IMR-90 (cell line): ENCODE measurements around the gene IFNGR1. TPM values are rescaled to one million over a fixed set of nuclear protein-coding genes. Genes with fewer than 3 reads are reported as not detected.

Source experiments
- ATAC-seq: fragments of 200-7000 bp; cut with Tn5 transposase; 2 replicates; pipeline ENCODE4 v1.9.1; 2020; ENCODE audit warnings: low read depth, mild to moderate bottlenecking, moderate library complexity
- BruUV-seq: library from RNA; stranded (reverse); fragments of 400-500 nt; replicated peaks from 2 replicates; lab custom pipeline; 2021; lab: Mats Ljungman, UMichigan
- CTCF ChIA-PET: fragments of 300-600 bp; formaldehyde crosslinking; extraction: SDS; loops from one replicate; lab custom pipeline; 2021; ENCODE audit warnings: antibody characterized with exemption; lab: Yijun Ruan, JAX
- POLR2A ChIA-PET: fragments of 300-600 bp; sonication (Branson Sonifier 250); formaldehyde crosslinking; loops from one replicate; lab custom pipeline; 2022; ENCODE audit warnings: antibody characterized with exemption; ENCODE audit not compliant: unreplicated experiment; lab: Charles Lee
- DNase-seq: peaks from one replicate; pipeline ENCODE4 v3.0.0; 2013
- H2AFZ ChIP-seq: replicated peaks from 2 replicates; pipeline ENCODE3; 2013; ENCODE audit warnings: low read length, mild to moderate bottlenecking; ENCODE audit not compliant: poor library complexity
- H2AK5ac ChIP-seq: 2 replicates; pipeline ENCODE4 v1.6.1; 2013; ENCODE audit warnings: low read depth, low read length, inconsistent platforms
- H2AK9ac ChIP-seq: replicated peaks from 2 replicates; pipeline ENCODE3; 2013; ENCODE audit warnings: mild to moderate bottlenecking, low read depth, low read length, moderate library complexity; ENCODE audit not compliant: poor library complexity
- H2BK120ac ChIP-seq: 2 replicates; pipeline ENCODE4 v1.6.1; 2013; ENCODE audit warnings: low read depth, low read length, inconsistent platforms
- H2BK15ac ChIP-seq: 3 replicates; pipeline ENCODE4 v1.6.1; 2013; ENCODE audit warnings: low read depth, low read length, inconsistent platforms
- H2BK20ac ChIP-seq: 2 replicates; pipeline ENCODE4 v1.6.1; 2013; ENCODE audit warnings: low read depth, mild to moderate bottlenecking, inconsistent platforms, low read length, moderate library complexity
- H2BK5ac ChIP-seq: 2 replicates; pipeline ENCODE4 v1.6.1; 2013; ENCODE audit warnings: mild to moderate bottlenecking, low read depth, low read length, inconsistent platforms; ENCODE audit not compliant: poor library complexity, severe bottlenecking
- H3K14ac ChIP-seq: replicated peaks from 2 replicates; pipeline ENCODE4 v1.6.1; 2013; ENCODE audit warnings: low read depth, low read length, inconsistent platforms
- H3K18ac ChIP-seq: 2 replicates; pipeline ENCODE4 v1.6.1; 2013; ENCODE audit warnings: low read depth, low read length, control low read depth
- H3K23ac ChIP-seq: 2 replicates; pipeline ENCODE4 v1.6.1; 2013; ENCODE audit warnings: low read depth, low read length, inconsistent platforms
- H3K27ac ChIP-seq: 2 replicates; pipeline ENCODE4 v1.5.1; 2013; ENCODE audit warnings: mild to moderate bottlenecking, control low read depth, low read length; ENCODE audit not compliant: insufficient read depth
- H3K27me3 ChIP-seq: 2 replicates; pipeline ENCODE4 v1.6.1; 2013; ENCODE audit warnings: low read length; ENCODE audit not compliant: control insufficient read depth, insufficient read depth
- H3K36me3 ChIP-seq: 2 replicates; pipeline ENCODE4 v1.6.1; 2013; ENCODE audit warnings: low read length, mixed read lengths; ENCODE audit not compliant: control insufficient read depth, insufficient read depth
- H3K4ac ChIP-seq: 2 replicates; pipeline ENCODE4 v1.6.1; 2013; ENCODE audit warnings: low read depth, low read length, inconsistent platforms
- H3K4me1 ChIP-seq: 2 replicates; pipeline ENCODE4 v1.6.1; 2013; ENCODE audit warnings: low read length, mixed read lengths; ENCODE audit not compliant: control insufficient read depth, insufficient read depth
- H3K4me2 ChIP-seq: 2 replicates; pipeline ENCODE4 v1.6.1; 2013; ENCODE audit warnings: low read depth, mild to moderate bottlenecking, control low read depth, low read length, moderate library complexity
- H3K4me3 ChIP-seq: 2 replicates; pipeline ENCODE4 v1.5.1; 2013; ENCODE audit warnings: low read depth, mild to moderate bottlenecking, control low read depth, low read length, moderate library complexity; ENCODE audit not compliant: insufficient read depth
- H3K56ac ChIP-seq: 2 replicates; pipeline ENCODE4 v1.6.1; 2013; ENCODE audit warnings: low read length, inconsistent platforms; ENCODE audit not compliant: insufficient read depth; ENCODE audit errors: extremely low read depth
- H3K79me1 ChIP-seq, 2 experiments: 2 replicates each; pipeline ENCODE4 v1.6.1; 2013; ENCODE audit warnings: low read length in 2 of 2, inconsistent platforms in 1 of 2, low read depth in 1 of 2
- H3K9ac ChIP-seq: 2 replicates; pipeline ENCODE4 v1.6.1; 2013; ENCODE audit warnings: low read depth, low read length, control low read depth
- H3K9me1 ChIP-seq: 2 replicates; pipeline ENCODE4 v1.6.1; 2013; ENCODE audit warnings: low read length, inconsistent platforms; ENCODE audit not compliant: insufficient read depth
- H3K9me3 ChIP-seq: 2 replicates; pipeline ENCODE4 v1.6.1; 2013; ENCODE audit warnings: low read length; ENCODE audit not compliant: control insufficient read depth, insufficient read depth
- H4K20me1 ChIP-seq: 2 replicates; pipeline ENCODE4 v1.6.1; 2013; ENCODE audit warnings: low read length, inconsistent platforms; ENCODE audit not compliant: insufficient read depth
- H4K5ac ChIP-seq: 2 replicates; pipeline ENCODE4 v1.6.1; 2013; ENCODE audit warnings: mild to moderate bottlenecking, low read depth, low read length, control low read depth
- H4K8ac ChIP-seq, 2 experiments: 2 replicates each; pipeline ENCODE4 v1.6.1; 2013; ENCODE audit warnings: low read depth in 2 of 2, low read length in 2 of 2, control low read depth in 1 of 2, inconsistent platforms in 1 of 2
- H4K91ac ChIP-seq: 2 replicates; pipeline ENCODE4 v1.6.1; 2013; ENCODE audit warnings: low read depth, low read length, inconsistent platforms; ENCODE audit not compliant: insufficient read depth
- BHLHE40 ChIP-seq: fragments of 150-350 bp; IDR thresholded peaks from 2 replicates; pipeline ENCODE4 v1.6.1; 2016; ENCODE audit warnings: mild to moderate bottlenecking, low read depth, low read length
- CEBPB ChIP-seq: IDR thresholded peaks from 2 replicates; pipeline ENCODE4 v1.6.1; 2012; ENCODE audit warnings: low read depth, low read length, improper control_type of control experiment
- CHD1 ChIP-seq: IDR thresholded peaks from 2 replicates; pipeline ENCODE4 v1.6.1; 2012; ENCODE audit warnings: low read depth, low read length, improper control_type of control experiment
- ELK1 ChIP-seq: fragments of 150-350 bp; IDR thresholded peaks from 2 replicates; pipeline ENCODE4 v1.6.1; 2016; ENCODE audit warnings: low read depth, mild to moderate bottlenecking, low read length, moderate library complexity, borderline replicate concordance
- FOS ChIP-seq: fragments of 150-350 bp; IDR thresholded peaks from 2 replicates; pipeline ENCODE4 v1.6.1; 2016; ENCODE audit warnings: low read depth, low read length
- MAFK ChIP-seq: IDR thresholded peaks from 2 replicates; pipeline ENCODE4 v1.6.1; 2012; ENCODE audit warnings: low read depth, low read length, improper control_type of control experiment
- MAZ ChIP-seq: IDR thresholded peaks from 2 replicates; pipeline ENCODE4 v1.6.1; 2012; ENCODE audit warnings: low read depth, mild to moderate bottlenecking, low read length, improper control_type of control experiment, moderate library complexity, borderline replicate concordance
- MXI1 ChIP-seq: IDR thresholded peaks from 2 replicates; pipeline ENCODE4 v1.6.1; 2012; ENCODE audit warnings: low read depth, mild to moderate bottlenecking, low read length, moderate library complexity, borderline replicate concordance
- NFE2L2 ChIP-seq: fragments of 150-350 bp; IDR thresholded peaks from 2 replicates; pipeline ENCODE4 v1.6.1; 2016; ENCODE audit warnings: low read depth, mild to moderate bottlenecking, low read length
- POLR2A ChIP-seq: IDR thresholded peaks from 2 replicates; pipeline ENCODE4 v1.6.1; 2012; ENCODE audit warnings: mild to moderate bottlenecking, low read depth, low read length
- RAD21 ChIP-seq: IDR thresholded peaks from 2 replicates; pipeline ENCODE4 v1.6.1; 2012; ENCODE audit warnings: low read length, improper control_type of control experiment
- RCOR1 ChIP-seq: IDR thresholded peaks from 2 replicates; pipeline ENCODE4 v1.6.1; 2012; ENCODE audit warnings: mild to moderate bottlenecking, low read length, improper control_type of control experiment; ENCODE audit not compliant: insufficient replicate concordance
- RFX5 ChIP-seq: IDR thresholded peaks from 2 replicates; pipeline ENCODE4 v1.8.0; 2012; ENCODE audit warnings: low read depth, mild to moderate bottlenecking, low read length, moderate library complexity
- SMC3 ChIP-seq: fragments of 150-350 bp; IDR thresholded peaks from 2 replicates; pipeline ENCODE4 v1.6.1; 2016; ENCODE audit warnings: low read depth, mild to moderate bottlenecking, antibody characterized with exemption, low read length, moderate library complexity
- WGBS, 2 experiments: methylation state at CpG; one replicate each; pipeline versions ENCODE4 v1.1.5 to v1.1.7; 2013; ENCODE audit warnings: missing lambda C conversion rate in 2 of 2; ENCODE audit not compliant: insufficient read length in 1 of 2; ENCODE audit errors: extremely low coverage in 2 of 2; 5-methylcytosine and 5-hydroxymethylcytosine counted together
- dilution Hi-C: fragments of 300-500 bp; cut with HindIII; formaldehyde crosslinking; loops from one replicate; pipeline ENCODE4 v1.14.3; 2018; ENCODE audit warnings: low sequenced_read_pairs; ENCODE audit not compliant: unreplicated experiment
- in situ Hi-C: fragments of 300-500 bp; cut with MboI; formaldehyde crosslinking; loops from 3 replicates; pipeline ENCODE4 v1.14.3; 2019; ENCODE audit warnings: low sequenced_read_pairs, inconsistent platforms, mixed read lengths
- intact Hi-C: fragments of 100-400 bp; cut with micrococcal nuclease; formaldehyde crosslinking; loops from 2 replicates; pipeline ENCODE4 v1.10.0; 2022
- polyA plus RNA-seq, 3 experiments: library from polyadenylated mRNA; depleted of rRNA; stranded (reverse); fragments of >200 nt; gene quantifications; 2 replicates each; pipeline ENCODE4 v1.2.3, GENCODE V29; 2012; ENCODE audit warnings: low replicate concordance in 1 of 3
- total RNA-seq: library from RNA; depleted of rRNA; stranded (reverse); fragments of >200 nt; gene quantifications from 2 replicates; pipeline ENCODE4 v1.2.3, GENCODE V29; 2012
- TF ChIP-seq, protein P1 (sequence below): fragments of 150-350 bp; IDR thresholded peaks from 2 replicates; pipeline ENCODE4 v1.6.1; 2017; ENCODE audit warnings: mild to moderate bottlenecking, antibody characterized with exemption, low read length, low read depth
- TF ChIP-seq, protein P2 (sequence below): conservative IDR thresholded peaks from 2 replicates; pipeline ENCODE4 v1.5.1; 2012; ENCODE audit warnings: mild to moderate bottlenecking, low read depth, low read length, improper control_type of control experiment

Gene IFNGR1
- total and polyA plus RNA-seq, 2 of the 4 experiments (the other 2 are of a cell fraction): 19.1 to 25.6 TPM

DNA sequence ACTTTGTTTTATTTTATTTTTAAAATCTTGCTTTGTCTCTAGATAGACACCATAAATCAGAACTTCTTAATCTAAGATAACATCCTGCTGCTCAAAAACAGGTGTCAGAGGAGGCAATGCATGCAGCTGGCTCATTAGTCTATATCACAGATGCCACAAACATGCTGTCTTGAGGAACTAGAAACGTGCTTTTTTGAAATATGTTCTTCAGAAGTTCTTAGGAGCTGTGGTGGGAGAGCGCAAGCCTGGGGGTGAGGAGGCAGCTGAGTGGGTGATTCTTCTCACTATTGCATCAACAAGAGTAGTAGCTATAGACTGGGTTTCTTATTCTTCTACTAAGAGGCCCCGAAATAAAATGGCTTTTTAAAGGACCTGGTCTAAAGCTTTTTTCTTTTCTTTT, 69.1 kb downstream of the IFNGR1 start:
- H3K27ac ChIP-seq: no peak overlapping the region
- intact Hi-C loops: no loop called here
- no peak overlapping the region for H3K4me3 ChIP-seq
- no peak overlapping the region for H2BK20ac ChIP-seq
- no peak overlapping the region for H4K8ac ChIP-seq
- no peaks in the 10 kb centered on the region for H3K36me3 ChIP-seq
- ATAC-seq: no peak
- no peak overlapping the region for H4K91ac ChIP-seq
- H3K18ac ChIP-seq: no peak overlapping the region
- no peak for DNase-seq
- no peaks in the 10 kb centered on the region for H4K20me1 ChIP-seq
- POLR2A ChIA-PET: no interaction called here
- CTCF ChIA-PET: no interaction called here
- no peak overlapping the region for H2BK5ac ChIP-seq
- no peaks in the 10 kb centered on the region for H3K79me1 ChIP-seq
- H3K4ac ChIP-seq: no peak overlapping the region
- no peaks in the 10 kb centered on the region; the same call in 1 of the 2 replicates for H3K27me3 ChIP-seq
- no peak overlapping the region for H3K56ac ChIP-seq
- TF ChIP-seq, protein P1, sequence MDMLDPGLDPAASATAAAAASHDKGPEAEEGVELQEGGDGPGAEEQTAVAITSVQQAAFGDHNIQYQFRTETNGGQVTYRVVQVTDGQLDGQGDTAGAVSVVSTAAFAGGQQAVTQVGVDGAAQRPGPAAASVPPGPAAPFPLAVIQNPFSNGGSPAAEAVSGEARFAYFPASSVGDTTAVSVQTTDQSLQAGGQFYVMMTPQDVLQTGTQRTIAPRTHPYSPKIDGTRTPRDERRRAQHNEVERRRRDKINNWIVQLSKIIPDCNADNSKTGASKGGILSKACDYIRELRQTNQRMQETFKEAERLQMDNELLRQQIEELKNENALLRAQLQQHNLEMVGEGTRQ: no peak
- TF ChIP-seq POLR2A: no peak
- TF ChIP-seq FOS: no peak
- TF ChIP-seq BHLHE40: no peak
- TF ChIP-seq MAZ: no peak
- no peak for TF ChIP-seq NFE2L2
- no peak for TF ChIP-seq RCOR1
- no peak for TF ChIP-seq MXI1
- TF ChIP-seq RFX5: no peak
- TF ChIP-seq MAFK: no peak
- TF ChIP-seq, protein P2, sequence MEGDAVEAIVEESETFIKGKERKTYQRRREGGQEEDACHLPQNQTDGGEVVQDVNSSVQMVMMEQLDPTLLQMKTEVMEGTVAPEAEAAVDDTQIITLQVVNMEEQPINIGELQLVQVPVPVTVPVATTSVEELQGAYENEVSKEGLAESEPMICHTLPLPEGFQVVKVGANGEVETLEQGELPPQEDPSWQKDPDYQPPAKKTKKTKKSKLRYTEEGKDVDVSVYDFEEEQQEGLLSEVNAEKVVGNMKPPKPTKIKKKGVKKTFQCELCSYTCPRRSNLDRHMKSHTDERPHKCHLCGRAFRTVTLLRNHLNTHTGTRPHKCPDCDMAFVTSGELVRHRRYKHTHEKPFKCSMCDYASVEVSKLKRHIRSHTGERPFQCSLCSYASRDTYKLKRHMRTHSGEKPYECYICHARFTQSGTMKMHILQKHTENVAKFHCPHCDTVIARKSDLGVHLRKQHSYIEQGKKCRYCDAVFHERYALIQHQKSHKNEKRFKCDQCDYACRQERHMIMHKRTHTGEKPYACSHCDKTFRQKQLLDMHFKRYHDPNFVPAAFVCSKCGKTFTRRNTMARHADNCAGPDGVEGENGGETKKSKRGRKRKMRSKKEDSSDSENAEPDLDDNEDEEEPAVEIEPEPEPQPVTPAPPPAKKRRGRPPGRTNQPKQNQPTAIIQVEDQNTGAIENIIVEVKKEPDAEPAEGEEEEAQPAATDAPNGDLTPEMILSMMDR: no peak
- no peak for TF ChIP-seq ELK1
- TF ChIP-seq RAD21: no peak
- TF ChIP-seq CEBPB: no peak
- no peak for TF ChIP-seq SMC3
- TF ChIP-seq CHD1: no peak
- no peaks in the 10 kb centered on the region for H3K4me1 ChIP-seq
- no peaks in the 10 kb centered on the region for H3K9me3 ChIP-seq
- no peak overlapping the region for H4K5ac ChIP-seq
- in situ Hi-C loops: no loop called here
- H2BK120ac ChIP-seq: no peak overlapping the region
- H2AK9ac ChIP-seq: no peak overlapping the region
- H2AFZ ChIP-seq: no peak overlapping the region
- no CpG with 5 or more reads among the region's 3 CpGs for WGBS, 2 experiments
- H3K4me2 ChIP-seq: no peak overlapping the region
- no peak overlapping the region for H3K9ac ChIP-seq
- BruUV-seq: no TSS peak
- H2AK5ac ChIP-seq: no peak overlapping the region
- dilution Hi-C loops: no loop called here
- no peak overlapping the region for H2BK15ac ChIP-seq
- no peak overlapping the region for H3K14ac ChIP-seq
- H3K23ac ChIP-seq: no peak overlapping the region
- no peaks in the 10 kb centered on the region for H3K9me1 ChIP-seq
